GM18951 (cell line): Measurements from ENCODE around the gene APC.

ENCODE experiments used
- POLR2A ChIP-seq: IDR thresholded peaks from 4 replicates; pipeline ENCODE4 v1.6.1; 2011; ENCODE audit warnings: mild to moderate bottlenecking; ENCODE audit not compliant: insufficient read length, insufficient read depth; ENCODE audit errors: extremely low read depth
- in situ Hi-C: fragments of 300-500 bp; cut with MboI; formaldehyde crosslinking; loops from one replicate; pipeline ENCODE4 v1.12.0; 2022; ENCODE audit warnings: low sequenced_read_pairs, mixed read lengths, inconsistent platforms; ENCODE audit not compliant: unreplicated experiment

Gene APC

GRCh38 chr5:112776301-112776856 is 38.7 kb downstream of the APC start:
- TF ChIP-seq POLR2A: no peak
- in situ Hi-C loops: no loop called here

- no peak for TF ChIP-seq POLR2A
Measured at GRCh38 chr5:112779531-112779930, 41.8 kb downstream of the APC start.

DNA sequence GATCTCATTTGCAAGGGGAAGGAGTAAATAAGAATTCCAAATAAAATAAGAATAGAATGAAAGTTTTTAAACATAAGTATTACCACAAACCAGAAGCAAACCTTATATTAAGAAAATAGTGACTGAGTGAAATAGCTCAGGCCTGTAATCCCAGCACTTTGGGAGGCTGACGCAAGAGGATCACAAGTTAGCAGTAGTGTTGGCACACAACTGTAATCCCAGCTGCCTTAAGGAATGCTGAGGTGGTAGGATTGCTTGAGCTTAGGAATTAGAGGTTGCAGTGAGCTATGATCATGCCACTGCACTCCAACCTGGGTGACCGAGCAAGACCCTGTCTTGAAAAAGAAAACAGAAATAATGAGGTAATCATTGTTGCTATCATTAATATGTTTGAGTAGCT is 47.0 kb downstream of the APC start:
- in situ Hi-C loops: no loop called here
- TF ChIP-seq POLR2A: no peak

More at GRCh38 chr5:112779531-112779930, 41.8 kb downstream of the APC start:
- in situ Hi-C loops: no loop called here

DNA sequence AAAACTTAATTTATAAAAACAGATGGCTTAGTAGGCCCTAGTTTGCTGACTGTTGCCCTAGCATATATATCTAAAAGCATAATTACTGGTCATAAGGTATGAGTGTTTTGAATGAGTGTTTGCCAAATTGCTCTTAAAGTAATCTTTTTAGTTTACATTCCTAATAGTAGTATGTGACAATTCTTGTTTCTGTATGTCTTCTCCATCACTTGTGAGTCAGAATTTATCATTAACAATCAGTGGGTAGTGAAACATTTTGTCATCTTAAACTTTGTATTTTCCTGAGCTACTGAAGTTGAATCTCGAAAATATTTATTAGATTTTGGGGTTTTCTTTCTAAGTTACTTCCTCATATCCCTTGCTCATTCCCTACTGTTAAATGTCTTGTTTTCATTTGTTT is 49.6 kb downstream of the APC start:
- no peak for TF ChIP-seq POLR2A
- in situ Hi-C loops: no loop called here

GRCh38 chr5:112787896-112788295 is 50.2 kb downstream of the APC start:
- in situ Hi-C loops: no loop called here

DNA sequence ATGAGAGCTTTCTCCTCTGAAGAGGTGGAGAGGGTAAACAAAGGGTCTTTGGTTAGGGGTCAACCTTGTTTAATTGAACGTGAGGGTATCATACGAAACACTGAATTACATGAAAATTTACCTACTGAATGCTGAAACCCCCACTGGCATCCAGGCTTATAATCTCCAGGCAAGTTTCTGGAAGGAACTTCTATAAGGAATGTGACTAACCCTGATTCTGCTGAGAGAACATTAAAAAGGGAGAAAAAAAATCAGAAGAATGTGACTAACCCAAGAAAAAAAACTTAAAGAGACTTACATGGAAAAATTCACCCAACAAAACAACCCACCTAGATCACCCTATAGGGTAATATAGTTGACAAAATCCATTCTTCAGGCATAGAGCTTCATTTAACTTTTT is 55.5 kb downstream of the APC start:
- no peak for TF ChIP-seq POLR2A
- in situ Hi-C loops: no loop called here

More at GRCh38 chr5:112787896-112788295, 50.2 kb downstream of the APC start:
- TF ChIP-seq POLR2A: no peak

- no peak for TF ChIP-seq POLR2A
- in situ Hi-C loops: no loop called here
Measured at GRCh38 chr5:112794410-112794809, 56.7 kb downstream of the APC start.

DNA sequence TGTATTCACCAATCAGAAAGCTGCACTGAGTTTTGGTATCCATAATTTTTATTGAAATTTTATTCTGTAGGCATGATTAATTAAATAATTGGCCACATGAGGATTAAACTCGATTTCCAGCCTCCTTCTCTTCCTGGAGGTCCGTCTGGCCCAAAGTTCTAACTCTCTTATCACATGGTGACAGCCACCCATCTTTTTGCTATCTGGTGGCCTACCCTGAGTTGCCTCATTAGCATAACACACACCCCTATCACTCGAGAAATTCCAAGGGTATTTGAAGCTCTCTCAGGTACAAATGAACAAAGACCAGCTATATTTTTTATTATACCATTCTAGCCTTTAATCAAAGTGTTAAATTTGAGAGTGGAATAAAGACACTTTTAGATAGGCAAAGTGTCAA is 57.7 kb downstream of the APC start:
- in situ Hi-C loops: no loop called here
- TF ChIP-seq POLR2A: no peak

- in situ Hi-C loops: no loop called here
- TF ChIP-seq POLR2A: no peak
Measured at GRCh38 chr5:112795944-112796678, 58.4 kb downstream of the APC start.

DNA sequence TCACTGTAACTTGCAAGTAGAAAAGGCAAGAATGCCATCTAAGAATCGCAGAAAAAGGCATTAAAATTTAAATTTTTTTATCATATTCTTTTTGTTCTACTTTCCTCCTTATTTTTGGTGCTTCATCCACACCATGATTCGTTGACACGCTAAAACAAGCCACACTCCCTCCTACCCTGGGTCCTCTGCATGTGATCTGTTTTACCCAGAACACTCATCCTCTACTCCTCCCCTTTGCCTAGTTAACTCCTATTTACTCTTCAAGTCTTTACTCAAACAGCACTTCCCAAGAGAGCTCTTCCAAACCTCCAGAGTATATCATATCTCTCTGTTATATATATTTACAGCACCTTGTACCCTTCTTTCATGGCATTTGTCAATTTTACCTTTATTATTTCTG is 62.0 kb downstream of the APC start:
- in situ Hi-C loops: no loop called here
- no peak for TF ChIP-seq POLR2A

GRCh38 chr5:112800891-112801290 is 63.2 kb downstream of the APC start:
- TF ChIP-seq POLR2A: no peak
- in situ Hi-C loops: no loop called here

DNA sequence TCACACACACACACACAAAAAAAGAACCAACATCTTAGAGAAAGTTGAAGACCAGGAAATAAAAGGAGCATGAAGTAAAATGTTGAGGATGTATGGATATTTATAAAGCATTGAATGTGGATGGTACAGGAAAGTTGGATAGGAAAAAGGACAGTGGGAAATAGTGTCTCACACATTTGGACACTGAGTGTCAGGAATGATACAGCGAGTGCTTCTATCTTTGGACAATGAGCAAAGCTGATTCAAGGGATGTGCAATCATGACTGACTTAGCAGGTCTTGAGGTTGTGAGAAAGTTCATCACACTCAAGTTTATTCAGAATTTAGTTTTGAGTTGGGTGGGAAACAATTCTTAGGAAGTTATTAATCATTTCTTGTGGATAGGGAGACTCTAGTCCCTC is 73.3 kb downstream of the APC start:
- TF ChIP-seq POLR2A: no peak
- in situ Hi-C loops: no loop called here

- in situ Hi-C loops: no loop called here
- no peak for TF ChIP-seq POLR2A
Measured at GRCh38 chr5:112812549-112812948, 74.9 kb downstream of the APC start.

DNA sequence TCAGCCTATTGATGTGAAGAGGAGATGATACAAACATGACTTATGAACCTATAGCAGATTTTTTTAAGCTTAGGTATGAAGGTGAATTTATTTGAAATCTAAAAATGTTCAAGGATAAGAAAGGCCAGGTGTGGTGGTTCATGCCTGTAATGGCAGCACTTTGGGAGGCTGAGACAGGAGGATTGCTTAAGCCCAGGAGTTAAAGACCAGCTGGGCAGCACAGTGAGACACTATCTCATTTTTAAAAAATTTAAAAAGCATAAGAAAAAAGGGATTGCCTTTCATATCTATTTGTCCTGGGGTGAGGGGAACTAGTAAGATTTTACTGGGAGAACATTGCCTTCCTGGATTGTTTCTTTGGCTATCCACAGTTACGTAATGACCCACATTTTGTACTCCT is 82.6 kb downstream of the APC start:
- TF ChIP-seq POLR2A: no peak
- in situ Hi-C loops: no loop called here

- TF ChIP-seq POLR2A: no peak
- in situ Hi-C loops: no loop called here
Measured at GRCh38 chr5:112822456-112822855, 84.8 kb downstream of the APC start.

DNA sequence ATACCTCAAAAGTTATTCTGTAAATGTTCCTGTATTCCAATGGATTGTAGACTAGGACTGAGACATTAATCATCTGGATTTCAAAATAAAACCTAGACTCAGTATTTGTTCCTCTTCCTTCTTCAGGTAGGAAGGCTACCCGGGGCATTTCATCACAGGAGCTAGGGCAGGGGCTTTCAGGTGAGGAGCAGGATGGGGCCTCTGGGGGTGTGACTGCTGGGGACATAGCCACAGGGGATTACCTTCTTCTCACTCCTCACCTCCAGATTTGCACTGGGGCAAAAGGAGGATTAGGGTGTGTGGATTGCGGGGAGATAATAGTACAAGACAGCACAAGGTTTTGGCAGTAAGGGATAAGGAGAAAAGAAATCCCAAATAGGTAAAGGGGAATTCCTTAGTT is 85.5 kb downstream of the APC start:
- in situ Hi-C loops: no loop called here
- TF ChIP-seq POLR2A: no peak
